Gastrocnemius medialis (tissue), 4 donors: ENCODE measurements around the gene SRGAP3. TPM values are rescaled to one million over a fixed set of nuclear protein-coding genes. Genes with fewer than 3 reads are reported as not detected.
"Not testable (repeated sequence)": the region's sequence is repeated elsewhere in the genome, so short reads cannot be mapped to it uniquely, and the experiment has no call there.

ENCODE experiments used
- ATAC-seq, 2 donors: fragments of 150-250 bp; one replicate each; pipeline ENCODE4 v1.9.1; 2016
- DNase-seq, 2 donors: peaks; one replicate each; pipeline ENCODE4 v3.0.0-alpha.2; 2019
- H3K27ac ChIP-seq, 4 donors: fragments of 200-600 bp; sonication (generic); 1 replicate in 1 of 4; 2 replicates in 3 of 4; pipeline ENCODE4 v1.5.1; 2016 to 2018; ENCODE audit warnings: mild to moderate bottlenecking in 2 of 4, moderate library complexity in 1 of 4
- H3K27me3 ChIP-seq, 3 donors: fragments of 200-600 bp; sonication (generic) in 2 of 3; 1 replicate in 1 of 3; 2 replicates in 2 of 3; pipeline versions ENCODE4 v1.5.1 to v1.6.0; 2016 to 2019; ENCODE audit warnings: mild to moderate bottlenecking in 1 of 3, moderate library complexity in 1 of 3
- H3K36me3 ChIP-seq, 2 donors: fragments of 200-600 bp; sonication (generic) in 1 of 2; one replicate each; pipeline ENCODE4 v1.5.1; 2017 to 2018
- H3K4me1 ChIP-seq, 2 donors: fragments of 200-600 bp; sonication (generic) in 1 of 2; one replicate each; pipeline ENCODE4 v1.5.1; 2016 to 2017; ENCODE audit warnings: mild to moderate bottlenecking in 2 of 2
- H3K4me3 ChIP-seq, 4 donors: fragments of 200-600 bp; sonication (generic) in 3 of 4; 1 replicate in 1 of 4; 2 replicates in 3 of 4; pipeline ENCODE4 v1.5.1; 2016 to 2019; ENCODE audit warnings: mild to moderate bottlenecking in 2 of 4
- H3K9me3 ChIP-seq, 3 donors: fragments of 200-600 bp; sonication (generic) in 2 of 3; 1 replicate in 1 of 3; 2 replicates in 2 of 3; pipeline ENCODE4 v1.5.1; 2016 to 2019
- CTCF ChIP-seq, 5 experiments: fragments of 450-650 bp in 3 of 5; fragments of 200-600 bp in 2 of 5; sonication (generic) in 2 of 5; IDR thresholded peaks in 4 of 5; conservative IDR thresholded peaks in 1 of 5; 1 replicate in 4 of 5; 2 replicates in 1 of 5; pipeline ENCODE4 v1.5.1; 2016 to 2019; ENCODE audit warnings: antibody characterized with exemption in 5 of 5, mild to moderate bottlenecking in 3 of 5, moderate library complexity in 3 of 5
- POLR2A ChIP-seq, 2 donors: fragments of 450-650 bp; IDR thresholded peaks; one replicate each; pipeline ENCODE4 v1.6.1; 2017; ENCODE audit warnings: antibody characterized with exemption in 2 of 2, mild to moderate bottlenecking in 2 of 2, moderate library complexity in 2 of 2
- in situ Hi-C, 4 donors: fragments of 200-750 bp; cut with MboI; loops; one replicate each; pipeline versions ENCODE4 v1.15.0 to v1.8.0; 2017; ENCODE audit warnings: low sequenced_read_pairs in 4 of 4
- intact Hi-C: fragments of 100-400 bp; cut with DNase I; formaldehyde crosslinking; loops from one replicate; pipeline ENCODE4 v1.15.1; 2023; ENCODE audit warnings: low total_unique reads
- total RNA-seq, 4 donors: library from RNA; depleted of rRNA; stranded (reverse); fragments of >200 nt; gene quantifications; one replicate each; pipeline versions ENCODE4 v1.1.0 to v1.2.3, GENCODE V29; 2016

Gene SRGAP3
- total RNA-seq, 4 donors from 2014 or later: 1.3 to 2.3 (median 1.8) TPM

- DNase-seq (no peak), ATAC-seq (peak in 1 of 2 donors; percentile 61)
- Histone ChIP-seq H3K27ac (no peak overlapping the region), H3K4me3 (no peak overlapping the region), H3K27me3 (no peaks in the 10 kb centered on the region), H3K9me3 (no peaks in the 10 kb centered on the region), H3K36me3 (no peaks in the 10 kb centered on the region), H3K4me1 (peaks cover 0 to 13% of the 10 kb centered on the region in 2 donors)
- intact Hi-C loops (no loop called here), in situ Hi-C loops (loop anchor here in 1 of 4 donors (25.0 kb wide), 1 partner anchor 199 kb away; no protein-coding TSS in a partner anchor)
- TF ChIP-seq POLR2A (IDR thresholded peaks at IDR 0.05) (no peak), CTCF (IDR thresholded peaks at IDR 0.05 in 4 of 5, conservative IDR thresholded peaks at IDR 0.05 in 1 of 5) (no peak)
Measured at GRCh38 chr3:9088441-9089353, 160.7 kb downstream of the SRGAP3 start.

- ATAC-seq: peak in 1 of 2 donors; percentile 49
- peak in 1 of 2 donors; percentile 23 for DNase-seq
- TF ChIP-seq POLR2A (IDR thresholded peaks at IDR 0.05) (no peak), CTCF (IDR thresholded peaks at IDR 0.05 in 4 of 5, conservative IDR thresholded peaks at IDR 0.05 in 1 of 5) (no peak)
- peaks cover 0 to 13% of the 10 kb centered on the region in 2 donors for H3K4me1 ChIP-seq
- no peaks in the 10 kb centered on the region for H3K36me3 ChIP-seq
- intact Hi-C loops: no loop called here
- H3K27ac ChIP-seq: no peak overlapping the region
- H3K27me3 ChIP-seq: no peaks in the 10 kb centered on the region
- in situ Hi-C loops: loop anchor here in 1 of 4 donors (25.0 kb wide), 1 partner anchor 199 kb away; no protein-coding TSS in a partner anchor
- H3K9me3 ChIP-seq: no peaks in the 10 kb centered on the region
- H3K4me3 ChIP-seq: no peak overlapping the region
Measured at GRCh38 chr3:9087831-9088413, 161.5 kb downstream of the SRGAP3 start.

- intact Hi-C loops, H3K27me3 ChIP-seq, H3K4me3 ChIP-seq, ATAC-seq, H3K36me3 ChIP-seq, DNase-seq, H3K27ac ChIP-seq, H3K9me3 ChIP-seq: not testable (repeated sequence)
- peak in 1 of 5 experiments; percentile 4 for TF ChIP-seq CTCF (IDR thresholded peaks at IDR 0.05 in 4 of 5, conservative IDR thresholded peaks at IDR 0.05 in 1 of 5)
- in situ Hi-C loops: loop anchor here in 1 of 4 donors (25.0 kb wide), 1 partner anchor 202 kb away; no protein-coding TSS in a partner anchor
- peaks cover 0 to 13% of the 10 kb centered on the region in 2 donors for H3K4me1 ChIP-seq
Measured at GRCh38 chr3:9085428-9085827, 164.0 kb downstream of the SRGAP3 start.

- no peaks in the 10 kb centered on the region for H3K36me3 ChIP-seq
- TF ChIP-seq POLR2A (IDR thresholded peaks at IDR 0.05): no peak
- no peak for TF ChIP-seq CTCF (IDR thresholded peaks at IDR 0.05 in 4 of 5, conservative IDR thresholded peaks at IDR 0.05 in 1 of 5)
- H3K9me3 ChIP-seq: no peaks in the 10 kb centered on the region
- no peaks in the 10 kb centered on the region for H3K4me1 ChIP-seq
- DNase-seq (no peak), ATAC-seq (no peak)
- in situ Hi-C loops (loop anchor here in 1 of 4 donors (25.0 kb wide), 1 partner anchor 206 kb away; no protein-coding TSS in a partner anchor), intact Hi-C loops (no loop called here)
- no peak overlapping the region for H3K4me3 ChIP-seq
- H3K27me3 ChIP-seq: no peaks in the 10 kb centered on the region
- no peak overlapping the region for H3K27ac ChIP-seq
Measured at GRCh38 chr3:9081184-9081818, 168.1 kb downstream of the SRGAP3 start.
